ENCODE results near the gene DNM3. TPM values are rescaled to one million over a fixed set of nuclear protein-coding genes. Genes with fewer than 3 reads are reported as not detected.

DNM3 gene
- total and polyA plus RNA-seq, 4 donors, result 2.1 to 16.3 (median 5.6) TPM

- Histone ChIP-seq H3K27me3 (ENCODE audit: control insufficient read depth in 3 of 3, insufficient read depth in 3 of 3, low read length in 2 of 3) (no peaks in the 10 kb centered on the region), H3K36me3 (ENCODE audit: control insufficient read depth in 4 of 4, insufficient read depth in 4 of 4, low read length in 4 of 4) (peaks cover 5 to 11% (median 6%) of the 10 kb centered on the region in 4 donors), H3K9ac (ENCODE audit: insufficient read depth in 1 of 2, low read length in 2 of 2) (no peak overlapping the region), H3K4me3 (no peak overlapping the region), H3K27ac (ENCODE audit: low read depth in 1 of 2, low read length in 1 of 2) (no peak overlapping the region), H3K4me1 (ENCODE audit: control insufficient read depth in 5 of 5, insufficient read depth in 5 of 5, low read length in 5 of 5) (peaks cover 3 to 19% (median 5%) of the 10 kb centered on the region in 5 donors), H3K9me3 (ENCODE audit: control insufficient read depth in 4 of 4, insufficient read depth in 3 of 4, low read length in 3 of 4) (no peaks in the 10 kb centered on the region)
- ATAC-seq (ENCODE audit: insufficient read depth, low FRiP score), result no peak
- TF ChIP-seq CTCF (IDR thresholded peaks at IDR 0.05; ENCODE audit: control extremely low read depth, extremely low read depth), result peak; percentile 50
- 3 to 4% methylated on average over 2 of the region's 2 CpGs for WGBS, 2 donors
- peak in 2 of 3 donors; percentile 69 to 76 for DNase-seq
These were observed 39.8 kb upstream of the DNM3 start for GRCh38 chr1:171801487-171801891.

DNA sequence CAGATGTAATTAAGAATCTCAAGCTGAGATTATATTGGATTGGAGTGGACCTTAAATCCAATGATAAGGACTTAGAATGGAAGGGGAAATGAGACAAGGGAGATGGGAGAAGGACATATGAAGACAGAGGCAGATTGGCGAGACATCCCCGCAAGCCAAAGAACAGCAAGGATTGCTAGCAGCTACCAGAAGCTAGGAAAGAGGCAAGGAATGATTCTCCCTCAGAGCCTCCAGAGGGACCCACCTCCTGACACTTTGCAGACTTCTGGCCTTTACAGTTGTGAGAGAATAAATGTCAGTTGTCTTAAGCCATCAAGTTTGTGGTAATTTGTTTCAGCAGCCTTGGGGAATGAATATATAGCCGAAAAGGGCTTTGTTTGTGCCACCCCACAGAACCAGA lies 39.1 kb upstream of the DNM3 start:
- Histone ChIP-seq H3K9ac (ENCODE audit: insufficient read depth in 1 of 2, low read length in 2 of 2) (no peak overlapping the region), H3K9me3 (ENCODE audit: control insufficient read depth in 4 of 4, insufficient read depth in 3 of 4, low read length in 3 of 4) (no peaks in the 10 kb centered on the region), H3K36me3 (ENCODE audit: control insufficient read depth in 4 of 4, insufficient read depth in 4 of 4, low read length in 4 of 4) (peaks cover 0 to 4% (median under 1%) of the 10 kb centered on the region in 4 donors), H3K27me3 (ENCODE audit: control insufficient read depth in 3 of 3, insufficient read depth in 3 of 3, low read length in 2 of 3) (no peaks in the 10 kb centered on the region), H3K4me3 (no peak overlapping the region), H3K27ac (ENCODE audit: low read depth in 1 of 2, low read length in 1 of 2) (no peak overlapping the region), H3K4me1 (ENCODE audit: control insufficient read depth in 5 of 5, insufficient read depth in 5 of 5, low read length in 5 of 5) (peaks cover 3 to 19% (median 5%) of the 10 kb centered on the region in 5 donors)
- no peak for ATAC-seq (ENCODE audit: insufficient read depth, low FRiP score)
- DNase-seq, result no peak
- WGBS, 2 donors, result 97% methylated on average over 3 of the region's 3 CpGs
- no peak for TF ChIP-seq CTCF (IDR thresholded peaks at IDR 0.05; ENCODE audit: control extremely low read depth, extremely low read depth)

DNA sequence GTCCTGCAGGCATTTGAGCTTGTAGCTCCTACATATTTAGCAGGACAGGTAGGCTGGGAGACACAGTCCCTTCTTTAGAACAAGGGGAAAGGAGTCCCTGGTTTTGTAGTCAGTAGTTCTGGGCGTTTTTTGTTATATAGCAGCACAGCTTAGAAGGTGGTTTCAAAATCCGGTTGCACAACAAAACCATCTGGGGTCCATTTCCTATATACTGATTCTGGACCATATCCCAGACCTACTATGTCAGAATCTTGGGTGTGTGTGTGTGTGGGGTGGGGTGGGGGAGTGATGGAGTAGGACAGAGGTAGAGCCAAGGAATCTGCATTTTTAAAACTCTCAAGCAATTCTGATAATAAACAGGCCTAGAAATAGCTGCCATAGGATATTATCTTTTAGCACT lies 38.3 kb upstream of the DNM3 start:
- ATAC-seq (ENCODE audit: insufficient read depth, low FRiP score) (no peak), DNase-seq (peak in 2 of 3 donors; percentile 51 to 88)
- Histone ChIP-seq H3K27me3 (ENCODE audit: control insufficient read depth in 3 of 3, insufficient read depth in 3 of 3, low read length in 2 of 3) (no peaks in the 10 kb centered on the region), H3K4me1 (ENCODE audit: control insufficient read depth in 5 of 5, insufficient read depth in 5 of 5, low read length in 5 of 5) (peaks cover 3 to 19% (median 5%) of the 10 kb centered on the region in 5 donors), H3K27ac (ENCODE audit: low read depth in 1 of 2, low read length in 1 of 2) (peak overlapping the region in 1 of 2 donors; percentile 49), H3K9ac (ENCODE audit: insufficient read depth in 1 of 2, low read length in 2 of 2) (no peak overlapping the region), H3K9me3 (ENCODE audit: control insufficient read depth in 4 of 4, insufficient read depth in 3 of 4, low read length in 3 of 4) (no peaks in the 10 kb centered on the region), H3K4me3 (no peak overlapping the region), H3K36me3 (ENCODE audit: control insufficient read depth in 4 of 4, insufficient read depth in 4 of 4, low read length in 4 of 4) (no peaks in the 10 kb centered on the region)
- TF ChIP-seq CTCF (IDR thresholded peaks at IDR 0.05; ENCODE audit: control extremely low read depth, extremely low read depth), result no peak
- WGBS, 2 donors, result 19 to 34% methylated on average over 2 of the region's 2 CpGs

DNA sequence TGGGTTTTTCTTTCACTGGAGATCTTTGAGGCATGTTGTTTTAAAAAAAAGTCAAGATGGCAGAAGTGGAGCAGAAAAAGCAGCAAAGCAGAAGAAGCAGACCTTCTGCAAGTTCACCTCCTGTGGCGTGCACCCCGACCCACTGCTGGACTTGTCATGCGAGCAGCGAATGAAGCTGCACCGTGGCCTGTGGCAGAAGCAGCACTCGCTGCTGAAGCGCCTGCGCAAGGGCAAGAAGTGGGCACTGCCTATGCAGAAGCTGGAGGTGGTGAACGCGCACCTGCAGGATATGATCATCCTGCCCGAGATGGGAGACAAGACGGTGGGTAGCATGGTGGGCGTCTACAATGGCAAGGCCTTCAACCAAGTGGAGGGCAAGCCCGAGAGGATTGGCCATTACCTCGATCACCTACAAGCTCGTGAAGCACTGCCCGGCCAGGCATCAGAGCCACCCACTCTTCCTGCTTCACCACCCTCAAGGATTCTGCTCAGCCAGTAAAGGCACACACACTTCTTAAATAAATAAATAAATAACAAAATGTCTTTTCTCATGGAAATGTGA lies 37.8 kb upstream of the DNM3 start:
- peaks cover 3 to 15% (median 4%) of the 10 kb centered on the region in 5 donors for H3K4me1 ChIP-seq (ENCODE audit: control insufficient read depth in 5 of 5, insufficient read depth in 5 of 5, low read length in 5 of 5)
- ATAC-seq (ENCODE audit: insufficient read depth, low FRiP score) (no peak), DNase-seq (no peak)
- H3K9me3 ChIP-seq (ENCODE audit: control insufficient read depth in 4 of 4, insufficient read depth in 3 of 4, low read length in 3 of 4), result no peaks in the 10 kb centered on the region
- TF ChIP-seq CTCF (IDR thresholded peaks at IDR 0.05; ENCODE audit: control extremely low read depth, extremely low read depth), result no peak
- H3K27me3 ChIP-seq (ENCODE audit: control insufficient read depth in 3 of 3, insufficient read depth in 3 of 3, low read length in 2 of 3), result no peaks in the 10 kb centered on the region
- H3K36me3 ChIP-seq (ENCODE audit: control insufficient read depth in 4 of 4, insufficient read depth in 4 of 4, low read length in 4 of 4), result no peaks in the 10 kb centered on the region
- no peak overlapping the region for H3K4me3 ChIP-seq
- 93% methylated on average over 17 of the region's 17 CpGs for WGBS, 2 donors
- H3K27ac ChIP-seq (ENCODE audit: low read depth in 1 of 2, low read length in 1 of 2), result peak overlapping the region in 1 of 2 donors; percentile 17
- no peak overlapping the region for H3K9ac ChIP-seq (ENCODE audit: insufficient read depth in 1 of 2, low read length in 2 of 2)

Data from lung (tissue), 12 donors.